Mammary epithelial cell (primary cell): ENCODE measurements around the gene IPO4.

Experiments
- EZH2 ChIP-seq: IDR thresholded peaks from 2 replicates; pipeline ENCODE4 v1.6.1; 2012; ENCODE audit warnings: low read length, inconsistent platforms, borderline replicate concordance
- TF ChIP-seq, protein P1 (sequence below), 2 donors: IDR thresholded peaks in 1 of 2; conservative IDR thresholded peaks in 1 of 2; 2 replicates each; pipeline ENCODE4 v1.5.1; 2011 to 2012; ENCODE audit warnings: inconsistent platforms in 2 of 2, low read length in 2 of 2, mild to moderate bottlenecking in 2 of 2, control low read depth in 1 of 2, low read depth in 1 of 2; ENCODE audit not compliant: insufficient read depth in 1 of 2; ENCODE audit errors: extremely low read depth in 1 of 2

- TF ChIP-seq, protein P1, sequence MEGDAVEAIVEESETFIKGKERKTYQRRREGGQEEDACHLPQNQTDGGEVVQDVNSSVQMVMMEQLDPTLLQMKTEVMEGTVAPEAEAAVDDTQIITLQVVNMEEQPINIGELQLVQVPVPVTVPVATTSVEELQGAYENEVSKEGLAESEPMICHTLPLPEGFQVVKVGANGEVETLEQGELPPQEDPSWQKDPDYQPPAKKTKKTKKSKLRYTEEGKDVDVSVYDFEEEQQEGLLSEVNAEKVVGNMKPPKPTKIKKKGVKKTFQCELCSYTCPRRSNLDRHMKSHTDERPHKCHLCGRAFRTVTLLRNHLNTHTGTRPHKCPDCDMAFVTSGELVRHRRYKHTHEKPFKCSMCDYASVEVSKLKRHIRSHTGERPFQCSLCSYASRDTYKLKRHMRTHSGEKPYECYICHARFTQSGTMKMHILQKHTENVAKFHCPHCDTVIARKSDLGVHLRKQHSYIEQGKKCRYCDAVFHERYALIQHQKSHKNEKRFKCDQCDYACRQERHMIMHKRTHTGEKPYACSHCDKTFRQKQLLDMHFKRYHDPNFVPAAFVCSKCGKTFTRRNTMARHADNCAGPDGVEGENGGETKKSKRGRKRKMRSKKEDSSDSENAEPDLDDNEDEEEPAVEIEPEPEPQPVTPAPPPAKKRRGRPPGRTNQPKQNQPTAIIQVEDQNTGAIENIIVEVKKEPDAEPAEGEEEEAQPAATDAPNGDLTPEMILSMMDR (conservative IDR thresholded peaks at IDR 0.05 in 1 of 2, IDR thresholded peaks at IDR 0.05 in 1 of 2; ENCODE audit: extremely low read depth in 1 of 2, insufficient read depth in 1 of 2, low read depth in 1 of 2, low read length in 2 of 2) = no peak
- TF ChIP-seq EZH2 = no peak
These were observed 1.8 kb upstream of the IPO4 start for GRCh38 chr14:24190416-24190815.
